Keratinocyte (primary cell): ENCODE data around the gene DCAKD. TPM values are rescaled to one million over a fixed set of nuclear protein-coding genes. Genes with fewer than 3 reads are reported as not detected.

Source experiments
- DNase-seq: peaks from one replicate; pipeline ENCODE4 v3.0.0-alpha.2; 2011; ENCODE audit warnings: low read depth, missing footprints, low spot score
- FAIRE-seq: peaks from 2 replicates; lab custom pipeline; 2011; peaks lifted over from hg19 to GRCh38; lab: Jason Lieb, UNC
- H2AFZ ChIP-seq: 2 replicates; pipeline ENCODE4 v1.6.0; 2012; ENCODE audit warnings: low read length, control low read depth, inconsistent platforms; ENCODE audit not compliant: control insufficient read depth
- H3K27ac ChIP-seq: 2 replicates; pipeline ENCODE4 v1.5.1; 2011; ENCODE audit warnings: low read length; ENCODE audit not compliant: control insufficient read depth, insufficient read depth
- H3K27me3 ChIP-seq: 3 replicates; pipeline ENCODE4 v1.6.0; 2011; ENCODE audit warnings: low read length; ENCODE audit not compliant: control insufficient read depth, insufficient read depth; ENCODE audit errors: extremely low read depth
- H3K36me3 ChIP-seq, 2 experiments: 2 replicates in 1 of 2; 3 replicates in 1 of 2; pipeline ENCODE4 v1.5.1; 2011; ENCODE audit warnings: low read length in 2 of 2, mild to moderate bottlenecking in 1 of 2; ENCODE audit not compliant: control insufficient read depth in 2 of 2, insufficient read depth in 2 of 2; ENCODE audit errors: extremely low read depth in 1 of 2
- H3K4me1 ChIP-seq: 3 replicates; pipeline ENCODE4 v1.5.1; 2011; ENCODE audit warnings: low read length; ENCODE audit not compliant: control insufficient read depth, insufficient read depth; ENCODE audit errors: extremely low read depth
- H3K4me2 ChIP-seq: 3 replicates; pipeline ENCODE4 v1.6.0; 2011; ENCODE audit warnings: low read depth, low read length; ENCODE audit not compliant: control insufficient read depth, insufficient read depth; ENCODE audit errors: extremely low read depth
- H3K4me3 ChIP-seq, 3 experiments: fragments of 200-600 bp in 1 of 3; sonication (generic) in 1 of 3; 2 replicates in 2 of 3; 3 replicates in 1 of 3; pipeline ENCODE4 v1.5.1; 2011 to 2016; ENCODE audit warnings: low read length in 3 of 3, mild to moderate bottlenecking in 3 of 3, control low read depth in 2 of 3, inconsistent platforms in 1 of 3, low read depth in 1 of 3, mixed read lengths in 1 of 3, mixed run types in 1 of 3, moderate library complexity in 1 of 3; ENCODE audit not compliant: control insufficient read depth in 2 of 3, insufficient read depth in 2 of 3; ENCODE audit errors: extremely low read depth in 1 of 3
- H3K79me2 ChIP-seq: 2 replicates; pipeline ENCODE4 v1.6.0; 2012; ENCODE audit warnings: low read length; ENCODE audit not compliant: control insufficient read depth, insufficient read depth
- H3K9ac ChIP-seq: 3 replicates; pipeline ENCODE4 v1.6.0; 2011; ENCODE audit warnings: low read length; ENCODE audit not compliant: control insufficient read depth, insufficient read depth; ENCODE audit errors: extremely low read depth
- H3K9me1 ChIP-seq: 3 replicates; pipeline ENCODE4 v1.6.0; 2011; ENCODE audit warnings: low read length; ENCODE audit not compliant: control insufficient read depth, insufficient read depth; ENCODE audit errors: extremely low read depth
- H3K9me3 ChIP-seq: 2 replicates; pipeline ENCODE4 v1.5.1; 2012; ENCODE audit warnings: low read depth, low read length; ENCODE audit not compliant: control insufficient read depth
- H4K20me1 ChIP-seq: 3 replicates; pipeline ENCODE4 v1.6.0; 2011; ENCODE audit warnings: low read length; ENCODE audit not compliant: control insufficient read depth, insufficient read depth; ENCODE audit errors: extremely low read depth
- CTCF ChIP-seq, 3 experiments: IDR thresholded peaks in 1 of 3; conservative IDR thresholded peaks in 1 of 3; optimal IDR thresholded peaks in 1 of 3; 2 replicates in 2 of 3; 3 replicates in 1 of 3; pipeline versions ENCODE3 to v1.5.1; 2011; ENCODE audit warnings: low read length in 3 of 3, mild to moderate bottlenecking in 3 of 3, moderate library complexity in 2 of 3, control low read depth in 1 of 3, inconsistent platforms in 1 of 3; ENCODE audit not compliant: insufficient read depth in 2 of 3; ENCODE audit errors: extremely low read depth in 1 of 3
- EZH2 ChIP-seq: IDR thresholded peaks from one replicate; pipeline ENCODE4 v1.6.1; 2012; ENCODE audit warnings: inconsistent platforms, mild to moderate bottlenecking, low read length, moderate library complexity
- dilution Hi-C: fragments of 300-500 bp; cut with MboI; formaldehyde crosslinking; loops from one replicate; pipeline ENCODE4 v1.7.0; 2020; ENCODE audit warnings: low sequenced_read_pairs; ENCODE audit not compliant: extremely low pct_ligation_motif_present
- polyA plus RNA-seq, 5 experiments: library from polyadenylated mRNA; depleted of rRNA in 3 of 5; stranded (reverse) in 3 of 5; stranded (forward) in 1 of 5; unstranded in 1 of 5; fragments of >200 nt; gene quantifications; 1 replicate in 1 of 5; 2 replicates in 3 of 5; 3 replicates in 1 of 5; pipeline versions ENCODE4 v1.2.1 to v1.2.3, GENCODE V29; 2011 to 2012; ENCODE audit warnings: missing spikeins in 2 of 5, low read depth in 1 of 5, low replicate concordance in 1 of 5

The DCAKD gene
- polyA plus RNA-seq, 1 donor (not counting 4 experiments of a cell fraction or from before 2014, with no cell fraction given): 18.7 TPM

- no peak for FAIRE-seq
Observed at GRCh38 chr17:44990994-44991393, 60.4 kb downstream of the DCAKD start.

GRCh38 chr17:44989552-44990138 lies 61.8 kb downstream of the DCAKD start:
- no peak overlapping the region for H3K4me3 ChIP-seq
- H3K27me3 ChIP-seq: peaks cover 52% of the 10 kb centered on the region
- no peaks in the 10 kb centered on the region for H4K20me1 ChIP-seq
- no peak for DNase-seq
- H3K4me2 ChIP-seq: no peak overlapping the region
- no peak for TF ChIP-seq EZH2
- no peak for TF ChIP-seq CTCF (optimal IDR thresholded peaks at IDR 0.05 in 1 of 3, IDR thresholded peaks at IDR 0.05 in 1 of 3, conservative IDR thresholded peaks at IDR 0.05 in 1 of 3; ENCODE audit: extremely low read depth in 1 of 3, insufficient read depth in 2 of 3, low read length in 3 of 3)
- H3K4me1 ChIP-seq: no peaks in the 10 kb centered on the region
- H3K27ac ChIP-seq: no peak overlapping the region
- FAIRE-seq: no peak
- dilution Hi-C loops: no loop called here
- no peaks in the 10 kb centered on the region for H3K79me2 ChIP-seq
- H3K9me3 ChIP-seq: no peaks in the 10 kb centered on the region
- no peaks in the 10 kb centered on the region for H3K36me3 ChIP-seq
- H2AFZ ChIP-seq: no peak overlapping the region
- H3K9me1 ChIP-seq: no peaks in the 10 kb centered on the region
- no peak overlapping the region for H3K9ac ChIP-seq

More at GRCh38 chr17:44990994-44991393, 60.4 kb downstream of the DCAKD start:
- Histone ChIP-seq H3K9ac (no peak overlapping the region), H3K27me3 (peaks cover 50% of the 10 kb centered on the region), H3K36me3 (no peaks in the 10 kb centered on the region), H4K20me1 (no peaks in the 10 kb centered on the region), H2AFZ (no peak overlapping the region), H3K9me3 (no peaks in the 10 kb centered on the region), H3K4me3 (no peak overlapping the region), H3K9me1 (no peaks in the 10 kb centered on the region), H3K27ac (no peak overlapping the region), H3K4me1 (no peaks in the 10 kb centered on the region), H3K4me2 (no peak overlapping the region), H3K79me2 (no peaks in the 10 kb centered on the region)
- dilution Hi-C loops: no loop called here
- DNase-seq: no peak
- TF ChIP-seq CTCF (optimal IDR thresholded peaks at IDR 0.05 in 1 of 3, IDR thresholded peaks at IDR 0.05 in 1 of 3, conservative IDR thresholded peaks at IDR 0.05 in 1 of 3; ENCODE audit: extremely low read depth in 1 of 3, insufficient read depth in 2 of 3, low read length in 3 of 3) (no peak), EZH2 (no peak)
